Muscle layer of duodenum (tissue), 2 donors: Measurements from ENCODE around the gene MUC4.
"Not testable (repeated sequence)": the region's sequence is repeated elsewhere in the genome, so short reads cannot be mapped to it uniquely, and the experiment has no call there.

Source experiments
- H3K27ac ChIP-seq: one replicate; pipeline ENCODE4 v1.7.0; 2013; ENCODE audit warnings: mild to moderate bottlenecking, low read length
- H3K27me3 ChIP-seq: one replicate; pipeline ENCODE4 v1.7.0; 2013; ENCODE audit warnings: low read depth, mild to moderate bottlenecking, control low read depth, low read length
- H3K36me3 ChIP-seq, 2 donors: one replicate each; pipeline ENCODE4 v1.7.0; 2013; ENCODE audit warnings: low read length in 2 of 2, control low read depth in 1 of 2, mild to moderate bottlenecking in 1 of 2; ENCODE audit not compliant: insufficient read depth in 2 of 2, control insufficient read depth in 1 of 2
- H3K4me1 ChIP-seq, 2 donors: one replicate each; pipeline ENCODE4 v1.7.0; 2013; ENCODE audit warnings: low read length in 2 of 2, mild to moderate bottlenecking in 2 of 2, control low read depth in 1 of 2, moderate library complexity in 1 of 2; ENCODE audit not compliant: insufficient read depth in 2 of 2, control insufficient read depth in 1 of 2
- H3K4me3 ChIP-seq, 2 donors: one replicate each; pipeline ENCODE4 v1.7.0; 2013; ENCODE audit warnings: low read length in 2 of 2, low read depth in 1 of 2, mild to moderate bottlenecking in 1 of 2
- H3K9me3 ChIP-seq, 2 donors: one replicate each; pipeline ENCODE4 v1.7.0; 2013; ENCODE audit warnings: low read length in 2 of 2, control low read depth in 1 of 2, mild to moderate bottlenecking in 1 of 2; ENCODE audit not compliant: control insufficient read depth in 1 of 2
- donor health status: healthy.

MUC4 gene

DNA sequence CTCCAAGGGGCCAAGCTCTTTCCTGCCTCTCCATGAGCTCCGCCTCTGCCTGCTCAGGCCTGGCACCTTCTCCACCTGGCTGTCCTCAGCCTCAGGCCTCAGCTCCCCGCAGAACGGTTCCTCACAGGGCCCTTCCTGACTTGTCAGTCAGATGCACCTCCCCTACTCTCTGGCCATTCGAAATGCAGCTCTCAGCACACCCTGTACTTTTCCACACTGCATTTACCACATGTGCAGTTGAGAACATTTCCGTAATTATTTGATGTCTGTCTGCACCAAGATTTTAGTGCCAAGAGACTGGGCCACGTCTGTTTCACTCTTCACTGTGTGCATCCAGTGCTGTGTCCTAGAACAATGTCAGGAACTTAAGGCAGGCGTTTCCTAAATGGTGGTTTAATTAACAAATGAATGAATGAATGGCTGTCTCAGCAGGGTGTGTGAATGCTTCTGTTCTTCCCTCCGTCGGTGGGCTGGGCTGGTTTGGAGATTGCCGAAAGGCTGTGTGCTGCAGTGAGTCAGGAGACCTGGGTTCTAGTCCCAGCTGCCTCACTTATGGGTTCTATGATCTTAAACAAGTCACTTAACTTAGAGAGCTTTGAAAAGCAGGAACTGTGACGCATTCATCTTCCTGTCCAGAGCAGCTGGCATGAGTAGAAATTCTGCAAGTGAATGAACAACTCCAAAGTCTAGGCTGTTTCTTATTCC lies 5.4 kb downstream of the MUC4 start:
- H3K4me3 ChIP-seq, result no peak overlapping the region
- H3K4me1 ChIP-seq, result peaks cover 0 to 7% of the 10 kb centered on the region in 2 donors
- H3K36me3 ChIP-seq, result no peaks in the 10 kb centered on the region
- H3K9me3 ChIP-seq, result no peaks in the 10 kb centered on the region
- no peak overlapping the region for H3K27ac ChIP-seq
- no peaks in the 10 kb centered on the region for H3K27me3 ChIP-seq

DNA sequence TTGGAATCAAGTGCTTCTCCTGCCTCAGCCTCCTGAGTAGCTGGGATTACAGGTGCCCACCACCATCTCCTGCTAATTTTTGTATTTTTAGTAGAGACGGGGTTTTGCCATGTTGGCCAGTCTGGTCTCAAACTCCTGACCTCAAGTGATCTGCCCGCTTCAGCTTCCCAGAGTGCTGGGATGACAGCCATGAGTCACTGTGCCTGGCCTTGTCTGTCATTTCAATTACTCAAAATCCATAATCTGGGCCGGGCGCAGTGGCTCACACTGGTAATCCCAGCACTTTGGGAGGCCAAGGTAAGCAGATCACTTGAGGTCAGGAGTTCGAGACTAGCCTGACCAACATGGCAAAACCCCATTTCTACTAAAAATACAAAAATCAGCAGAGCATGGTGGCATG lies 6.1 kb downstream of the MUC4 start:
- H3K27me3 ChIP-seq, H3K36me3 ChIP-seq, H3K9me3 ChIP-seq, H3K4me3 ChIP-seq, H3K27ac ChIP-seq, H3K4me1 ChIP-seq: not testable (repeated sequence)

GRCh38 chr3:195805181-195805580 lies 6.5 kb downstream of the MUC4 start:
- no peak overlapping the region for H3K4me3 ChIP-seq
- H3K4me1 ChIP-seq, result peaks cover 0 to 7% of the 10 kb centered on the region in 2 donors
- no peaks in the 10 kb centered on the region for H3K27me3 ChIP-seq
- no peaks in the 10 kb centered on the region for H3K36me3 ChIP-seq
- H3K27ac ChIP-seq, result no peak overlapping the region
- no peaks in the 10 kb centered on the region for H3K9me3 ChIP-seq

GRCh38 chr3:195803289-195803908 lies 8.3 kb downstream of the MUC4 start:
- Histone ChIP-seq H3K36me3 (no peaks in the 10 kb centered on the region), H3K27ac (no peak overlapping the region), H3K27me3 (no peaks in the 10 kb centered on the region), H3K9me3 (no peaks in the 10 kb centered on the region), H3K4me1 (peaks cover 0 to 7% of the 10 kb centered on the region in 2 donors), H3K4me3 (peak overlapping the region; percentile 56 to 57)

GRCh38 chr3:195802795-195803194 lies 8.9 kb downstream of the MUC4 start:
- H3K36me3 ChIP-seq, result no peaks in the 10 kb centered on the region
- H3K27me3 ChIP-seq, result no peaks in the 10 kb centered on the region
- H3K4me1 ChIP-seq, result peaks cover 0 to 7% of the 10 kb centered on the region in 2 donors
- no peak overlapping the region for H3K27ac ChIP-seq
- H3K9me3 ChIP-seq, result no peaks in the 10 kb centered on the region
- H3K4me3 ChIP-seq, result peak overlapping the region; percentile 56 to 57

- peaks cover 0 to 7% of the 10 kb centered on the region in 2 donors for H3K4me1 ChIP-seq
- no peaks in the 10 kb centered on the region for H3K9me3 ChIP-seq
- no peaks in the 10 kb centered on the region for H3K36me3 ChIP-seq
- H3K4me3 ChIP-seq, result peak overlapping the region in 1 of 2 donors; percentile 56
- H3K27me3 ChIP-seq, result no peaks in the 10 kb centered on the region
- no peak overlapping the region for H3K27ac ChIP-seq
These were observed 9.4 kb downstream of the MUC4 start for GRCh38 chr3:195802261-195802701.

DNA sequence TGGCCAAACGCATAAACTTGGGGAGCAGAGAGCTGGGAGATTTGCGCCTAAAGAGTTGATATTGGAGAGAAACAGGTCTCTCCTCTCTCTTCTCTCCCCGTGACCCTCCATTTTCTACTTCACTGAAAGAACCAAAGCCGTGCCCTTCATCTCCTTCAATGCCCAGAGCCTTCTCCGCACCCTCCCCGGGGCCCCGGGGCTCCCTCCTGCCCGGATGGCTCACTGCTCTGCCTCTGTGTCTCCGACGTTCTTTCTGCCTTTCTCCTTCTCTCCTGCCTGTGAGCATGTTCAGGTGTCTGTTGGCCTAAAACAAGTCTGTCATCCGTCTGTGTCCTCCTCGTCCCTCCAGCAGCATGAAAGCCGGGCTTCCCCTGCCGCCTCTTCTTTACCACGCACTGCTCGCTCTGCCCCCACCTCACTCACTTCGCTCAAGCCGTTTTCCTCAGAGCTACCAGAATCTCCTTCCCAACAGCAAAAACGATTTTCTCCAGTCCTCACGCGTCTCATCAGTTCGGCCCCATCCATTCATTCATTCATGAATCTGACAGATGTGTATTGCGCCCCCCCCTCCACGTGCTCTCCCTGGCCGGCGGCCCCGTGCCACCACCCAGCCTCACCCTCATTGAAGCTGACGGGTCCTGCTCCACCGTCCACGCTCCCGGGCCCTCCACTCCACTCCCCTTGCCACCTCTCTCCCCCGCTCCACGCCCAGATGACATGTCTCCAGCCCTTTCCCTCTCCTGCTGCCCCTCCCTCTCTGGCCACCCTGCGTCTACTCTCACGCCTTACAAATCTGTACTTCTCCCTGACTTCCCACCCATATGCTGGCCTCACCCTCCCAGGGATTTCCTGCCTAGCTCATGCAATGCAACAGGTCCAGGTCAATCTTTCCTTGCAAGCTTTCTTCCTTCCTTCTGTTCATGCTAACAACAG lies 10.2 kb downstream of the MUC4 start:
- Histone ChIP-seq H3K27me3 (no peaks in the 10 kb centered on the region), H3K36me3 (no peaks in the 10 kb centered on the region), H3K4me3 (no peak overlapping the region), H3K4me1 (peaks cover 0 to 7% of the 10 kb centered on the region in 2 donors), H3K9me3 (no peaks in the 10 kb centered on the region), H3K27ac (no peak overlapping the region)

GRCh38 chr3:195800240-195800639 lies 11.5 kb downstream of the MUC4 start:
- Histone ChIP-seq H3K27me3 (no peaks in the 10 kb centered on the region), H3K4me1 (peaks cover 0 to 7% of the 10 kb centered on the region in 2 donors), H3K36me3 (no peaks in the 10 kb centered on the region), H3K4me3 (no peak overlapping the region), H3K27ac (no peak overlapping the region), H3K9me3 (no peaks in the 10 kb centered on the region)

DNA sequence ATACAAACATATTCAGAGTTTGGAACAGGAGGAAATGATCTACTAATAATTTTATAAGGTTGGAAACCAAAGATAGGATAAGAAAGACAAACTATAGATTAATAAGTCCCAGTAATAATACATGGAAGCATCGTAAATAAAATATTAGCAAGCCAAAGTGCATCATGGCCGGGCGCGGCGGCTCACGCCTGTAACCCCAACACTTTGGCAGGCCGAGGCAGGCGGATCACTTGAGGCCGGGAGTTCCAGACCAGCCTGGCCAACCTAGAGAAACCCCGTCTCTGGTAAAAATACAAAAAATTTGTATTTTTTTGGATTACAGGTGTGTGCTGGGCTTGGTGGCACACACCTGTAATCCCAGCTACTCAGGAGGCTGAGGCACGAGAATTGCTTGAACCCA lies 14.9 kb downstream of the MUC4 start:
- Histone ChIP-seq H3K4me1 (no peaks in the 10 kb centered on the region), H3K27me3 (no peaks in the 10 kb centered on the region), H3K4me3 (no peak overlapping the region), H3K36me3 (no peaks in the 10 kb centered on the region), H3K27ac (no peak overlapping the region), H3K9me3 (no peaks in the 10 kb centered on the region)

DNA sequence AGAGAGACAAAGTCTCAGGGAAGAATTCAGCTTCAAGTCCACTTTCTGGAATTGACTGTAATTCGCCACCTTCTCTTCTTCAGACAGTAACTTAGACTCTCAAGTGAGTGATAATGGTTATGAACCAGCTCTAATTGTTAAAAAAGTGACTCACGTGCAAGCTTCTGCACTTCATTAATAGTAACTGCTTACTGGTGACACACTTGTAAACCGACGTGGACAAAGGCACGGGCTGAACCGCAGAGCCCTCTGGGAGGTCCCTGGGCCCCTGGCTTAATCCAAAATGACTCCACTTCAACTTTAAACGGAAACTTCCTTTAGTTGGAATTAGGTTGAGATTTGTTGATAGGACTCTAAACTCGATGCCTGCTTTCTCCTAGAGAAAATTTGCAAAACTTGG lies 17.0 kb downstream of the MUC4 start:
- Histone ChIP-seq H3K27me3 (no peaks in the 10 kb centered on the region), H3K4me1 (no peaks in the 10 kb centered on the region)

GRCh38 chr3:195792621-195793020 lies 19.1 kb downstream of the MUC4 start:
- not testable (repeated sequence) for H3K4me1 ChIP-seq, H3K4me3 ChIP-seq, H3K27me3 ChIP-seq, H3K27ac ChIP-seq, H3K36me3 ChIP-seq, H3K9me3 ChIP-seq

More for the DNA sequence above, 17.0 kb downstream of the MUC4 start:
- H3K9me3 ChIP-seq, result peaks cover 0 to 5% of the 10 kb centered on the region in 2 donors
- H3K27ac ChIP-seq, result no peak overlapping the region
- H3K4me3 ChIP-seq, result no peak overlapping the region
- no peaks in the 10 kb centered on the region for H3K36me3 ChIP-seq
